Measurements from ENCODE around the gene YBX3.
"Not testable (repeated sequence)": the region's sequence is repeated elsewhere in the genome, so short reads cannot be mapped to it uniquely, and the experiment has no call there.

YBX3 gene

GRCh38 chr12:10722905-10723746 is at the start of gene YBX3:
Gene YBX3 (minus strand): TSS chr12:10723323. CDS start chr12:10723111, 212 bp downstream.
- DNase-seq (ENCODE audit: low read depth in 2 of 2), result peak; percentile 13 to 26

GRCh38 chr12:10771132-10771733 is 48.1 kb upstream of the YBX3 start:
- DNase-seq (ENCODE audit: low read depth in 2 of 2), result no peak

DNA sequence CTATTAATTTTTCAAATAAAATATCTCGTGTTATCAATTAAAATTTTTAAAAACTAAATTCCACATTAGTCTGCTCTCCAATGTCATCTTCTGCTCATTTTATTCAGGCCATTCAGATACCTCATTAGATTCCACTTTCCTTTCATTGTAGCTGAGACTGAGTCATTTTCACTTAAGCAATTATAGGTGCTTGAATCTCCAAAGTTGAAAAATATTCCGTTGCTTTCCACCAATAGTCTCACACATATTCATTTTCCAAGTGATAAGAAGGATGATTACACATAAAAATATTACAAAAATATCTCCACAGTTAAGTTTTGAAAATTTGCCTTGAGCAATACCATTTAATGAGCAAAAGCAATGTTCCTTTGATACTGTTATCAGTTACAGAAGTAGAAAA is 36.5 kb upstream of the YBX3 start:
- no peak for DNase-seq (ENCODE audit: low read depth in 2 of 2)

DNA sequence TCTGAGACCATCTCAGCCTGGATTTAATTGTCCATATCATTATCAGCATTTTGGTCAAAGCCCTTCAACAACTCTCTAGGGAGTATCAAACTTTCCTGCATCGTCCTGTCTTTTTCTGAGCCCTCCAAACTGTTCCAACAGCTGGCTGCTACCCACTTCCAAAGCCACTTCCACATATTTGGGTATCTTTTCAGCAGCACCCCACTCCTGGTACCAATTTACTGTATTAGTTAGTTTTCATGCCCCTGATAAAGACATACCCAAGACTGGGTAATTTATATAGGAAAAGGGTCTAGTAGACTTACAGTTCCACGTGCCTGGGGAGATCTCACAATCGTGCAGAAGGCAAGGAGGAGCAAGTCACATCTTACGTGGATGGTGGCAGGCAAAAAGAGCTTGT is 33.1 kb upstream of the YBX3 start:
- DNase-seq (ENCODE audit: low read depth in 2 of 2), result no peak

DNA sequence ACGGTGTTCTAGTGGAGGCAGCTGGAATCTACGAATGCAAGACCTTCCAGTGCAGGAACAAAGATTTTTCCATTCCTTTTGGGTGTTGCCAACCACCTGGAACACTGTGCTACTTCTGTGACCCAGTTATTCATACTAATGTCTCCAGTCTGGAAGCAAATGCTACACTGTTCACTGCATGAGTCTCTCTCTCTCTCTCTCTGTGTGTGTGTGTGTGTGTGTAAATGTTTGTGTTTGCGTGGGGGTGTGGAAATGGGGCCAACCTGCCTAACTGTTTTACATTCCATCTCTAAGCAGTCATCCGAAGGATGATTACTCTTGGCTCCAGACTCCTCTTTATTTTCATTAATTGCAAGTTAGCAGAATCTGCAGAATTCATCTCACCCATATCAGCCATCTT is 29.9 kb upstream of the YBX3 start:
- DNase-seq (ENCODE audit: low read depth in 2 of 2), result no peak

DNA sequence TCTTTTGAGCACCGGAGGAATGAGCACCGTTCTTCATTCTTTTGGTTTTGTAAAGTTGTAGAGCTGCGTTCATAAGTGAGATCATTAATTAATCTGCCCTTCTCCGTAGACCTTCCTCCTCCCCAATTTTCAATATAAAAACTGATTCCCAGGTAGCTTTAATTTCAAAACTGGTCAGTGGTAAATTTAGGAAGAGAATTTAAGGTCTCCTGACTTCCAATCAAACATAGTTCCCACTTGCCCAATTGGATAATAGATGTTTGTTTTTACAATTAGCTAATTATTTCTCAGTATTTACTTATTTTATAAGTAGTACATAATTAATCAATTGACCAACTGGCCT is 27.2 kb upstream of the YBX3 start:
- no peak for DNase-seq (ENCODE audit: low read depth in 2 of 2)

- DNase-seq (ENCODE audit: low read depth in 2 of 2), result peak; percentile 43 to 45
Observed at GRCh38 chr12:10749700-10750384, 26.7 kb upstream of the YBX3 start.

DNA sequence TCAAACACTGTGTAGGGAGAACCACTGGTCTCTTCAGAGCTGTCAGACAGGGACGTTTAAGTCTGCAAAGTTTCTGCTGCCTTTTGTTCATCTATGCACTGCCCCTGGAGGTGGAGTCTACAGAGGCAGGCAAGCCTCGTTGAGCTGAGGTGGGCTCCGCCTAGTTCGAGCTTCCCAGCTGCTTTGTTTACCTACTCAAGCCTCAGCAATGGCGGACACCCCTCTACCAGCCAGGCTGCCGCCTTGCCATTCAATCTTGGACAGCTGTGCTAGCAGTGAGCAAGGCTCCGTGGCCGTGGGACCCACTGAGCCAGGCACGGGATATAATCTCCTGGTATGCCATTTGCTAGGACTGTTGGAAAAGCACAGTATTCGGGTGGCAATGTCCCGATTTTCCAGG is 24.6 kb upstream of the YBX3 start:
- DNase-seq (ENCODE audit: low read depth in 2 of 2), result no peak

- not testable (repeated sequence) for DNase-seq (ENCODE audit: low read depth in 2 of 2)
Observed at GRCh38 chr12:10743420-10743819, 20.3 kb upstream of the YBX3 start.

DNA sequence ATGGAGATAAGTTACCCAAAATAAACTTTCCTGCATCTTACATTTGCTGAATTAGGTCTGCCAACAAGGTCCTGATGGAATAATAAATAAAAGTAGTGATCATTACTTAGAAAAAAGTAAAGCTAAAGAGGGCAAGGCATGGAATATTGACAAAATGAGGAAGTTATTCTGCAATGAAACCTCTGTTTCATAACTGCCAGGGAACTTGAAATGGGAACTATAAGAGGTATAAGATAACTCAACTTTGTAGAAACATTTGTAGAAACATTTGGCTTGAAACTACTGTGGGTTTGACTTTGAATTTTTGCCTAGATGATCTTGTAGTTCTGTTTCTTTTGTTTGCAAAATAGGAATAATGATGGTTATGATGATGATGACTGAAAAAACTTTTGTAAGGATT is 18.7 kb upstream of the YBX3 start:
- DNase-seq (ENCODE audit: low read depth in 2 of 2), result no peak

- no peak for DNase-seq (ENCODE audit: low read depth in 2 of 2)
Observed at GRCh38 chr12:10740182-10740581, 17.1 kb upstream of the YBX3 start.

DNA sequence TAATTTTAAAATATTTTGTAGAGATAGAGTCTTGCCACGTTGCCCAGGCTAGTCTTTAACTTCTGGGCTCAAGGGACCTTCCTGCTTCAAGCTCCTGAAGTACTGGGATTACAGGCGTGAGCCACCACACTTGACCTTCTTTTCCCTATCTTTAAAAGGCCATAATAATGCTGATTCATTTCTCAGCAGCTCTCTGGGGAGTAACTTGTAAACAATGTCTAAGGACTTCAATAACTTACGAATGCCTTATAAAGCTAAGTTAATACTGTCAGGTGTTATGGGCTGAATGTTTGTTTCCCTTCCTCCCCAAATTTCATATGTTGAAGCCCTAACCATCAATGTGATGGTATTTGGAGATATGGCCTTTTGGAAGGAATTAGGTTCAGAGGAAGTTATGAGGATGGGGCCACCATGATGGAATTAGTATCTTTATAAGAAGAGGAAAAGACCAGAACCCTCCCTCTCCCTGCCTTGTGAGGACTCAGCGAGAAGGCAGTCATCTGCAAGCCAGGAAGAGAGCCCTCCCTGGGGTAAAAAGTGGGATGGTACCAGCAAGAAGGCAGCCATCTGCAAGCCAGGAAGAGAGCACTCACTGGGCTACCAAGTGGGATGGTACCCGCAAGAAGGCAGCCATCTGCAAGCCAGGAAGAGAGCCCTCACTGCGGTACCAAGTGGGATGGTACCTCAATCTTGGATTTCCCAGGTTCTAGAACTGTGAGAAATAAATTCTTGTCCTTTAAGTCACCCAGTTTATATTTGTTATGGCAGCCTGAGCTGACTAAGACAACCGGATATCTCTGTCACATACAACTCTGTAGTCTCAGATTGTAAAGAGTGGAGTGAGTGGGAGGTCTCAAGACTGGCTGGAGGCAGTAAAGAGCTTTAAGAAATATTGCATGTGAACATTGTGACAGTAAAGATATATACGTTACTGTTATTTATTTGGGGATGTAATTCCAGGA is 16.3 kb upstream of the YBX3 start:
- DNase-seq (ENCODE audit: low read depth in 2 of 2), result no peak

GRCh38 chr12:10737249-10737648 is 14.1 kb upstream of the YBX3 start:
- DNase-seq (ENCODE audit: low read depth in 2 of 2), result no peak

DNA sequence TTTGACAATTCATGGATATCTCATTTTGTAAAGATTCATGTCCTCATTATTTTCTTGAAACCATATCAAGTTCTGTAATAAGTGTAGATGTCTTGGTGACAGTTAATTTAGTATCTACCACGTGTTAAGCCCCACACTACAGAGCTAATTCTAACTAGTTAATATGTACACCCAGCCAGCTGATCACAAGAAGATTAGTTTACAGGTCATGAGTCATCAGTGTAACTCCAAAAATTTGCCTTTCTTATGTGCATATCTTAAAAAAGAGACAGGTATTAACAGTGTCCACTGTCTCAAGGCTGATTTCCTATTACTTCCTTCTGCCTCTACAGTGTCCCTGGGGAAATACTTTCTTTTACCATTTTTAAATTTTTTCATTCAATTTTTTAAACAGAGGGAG is 13.3 kb upstream of the YBX3 start:
- DNase-seq (ENCODE audit: low read depth in 2 of 2), result no peak

DNA sequence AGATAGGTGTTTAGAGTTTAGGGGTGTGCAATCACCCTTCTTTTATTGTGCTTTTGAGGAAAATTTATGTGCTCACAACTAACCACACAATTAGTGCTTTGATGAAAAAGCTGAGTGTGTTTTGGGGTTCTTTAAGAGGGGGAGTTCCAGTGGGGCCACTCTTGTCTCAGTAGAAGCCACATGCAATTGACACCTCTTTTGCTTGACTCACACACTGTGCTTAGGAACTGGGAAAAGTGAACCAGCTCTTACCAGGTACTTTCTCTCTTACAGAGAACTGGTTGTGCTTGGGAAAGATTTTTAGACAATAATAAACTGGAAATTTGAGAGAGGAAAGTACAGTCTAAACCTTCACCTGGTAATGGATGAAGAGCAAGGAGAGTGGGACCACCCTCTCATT is 12.3 kb upstream of the YBX3 start:
- DNase-seq (ENCODE audit: low read depth in 2 of 2), result no peak

GRCh38 chr12:10732549-10732948 is 9.4 kb upstream of the YBX3 start:
- DNase-seq (ENCODE audit: low read depth in 2 of 2), result no peak

- DNase-seq (ENCODE audit: low read depth in 2 of 2), result no peak
Observed at GRCh38 chr12:10732066-10732465, 8.9 kb upstream of the YBX3 start.

DNA sequence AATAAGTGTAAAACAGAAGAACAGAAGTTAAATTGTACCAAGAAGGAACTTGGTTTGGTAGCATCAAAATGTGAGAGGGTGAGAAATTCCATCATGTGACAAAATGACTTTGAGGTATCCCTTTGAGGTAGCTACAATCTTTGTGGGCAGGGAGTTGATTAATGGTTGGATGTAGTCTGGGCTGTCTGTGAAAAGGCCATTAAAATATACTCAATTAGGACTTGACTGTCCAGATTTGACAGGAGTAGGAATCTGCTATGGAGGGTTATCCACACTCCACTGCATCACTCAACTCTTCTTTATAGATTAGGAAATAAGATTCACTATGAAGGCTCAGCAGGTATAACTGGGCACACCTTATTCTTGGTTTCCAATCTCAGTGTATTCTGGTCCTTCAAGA is 7.4 kb upstream of the YBX3 start:
- no peak for DNase-seq (ENCODE audit: low read depth in 2 of 2)

- DNase-seq (ENCODE audit: low read depth in 2 of 2), result no peak
Observed at GRCh38 chr12:10728091-10728490, 5.0 kb upstream of the YBX3 start.

- no peak for DNase-seq (ENCODE audit: low read depth in 2 of 2)
Observed at GRCh38 chr12:10726945-10727344, 3.8 kb upstream of the YBX3 start.

- DNase-seq (ENCODE audit: low read depth in 2 of 2), result no peak
Observed at GRCh38 chr12:10725003-10725402, 1.9 kb upstream of the YBX3 start.

GRCh38 chr12:10722502-10722904 is 620 bp downstream of the YBX3 start:
- DNase-seq (ENCODE audit: low read depth in 2 of 2), result peak; percentile 9 to 17
